DND-41 (cell line): ENCODE results near the gene BAIAP2.

Experiments used
- ATAC-seq: fragments of 200-7000 bp; cut with Tn5 transposase; 3 replicates; pipeline ENCODE4 v1.9.1; 2021; ENCODE audit warnings: low read depth; ENCODE audit not compliant: insufficient read depth
- DNase-seq: peaks from one replicate; pipeline ENCODE4 v3.0.0-alpha.2; 2020
- H2AFZ ChIP-seq: 2 replicates; pipeline ENCODE4 v1.6.0; 2012; ENCODE audit warnings: low read depth, low read length
- H3K27ac ChIP-seq: 2 replicates; pipeline ENCODE4 v1.5.1; 2012; ENCODE audit warnings: low read length, inconsistent platforms
- H3K27me3 ChIP-seq: fragments of 200-600 bp; sonication (generic); 2 replicates; pipeline ENCODE4 v1.6.0; 2012; ENCODE audit warnings: low read length, mild to moderate bottlenecking, inconsistent platforms; ENCODE audit not compliant: insufficient read depth, poor library complexity
- H3K36me3 ChIP-seq: 2 replicates; pipeline ENCODE4 v1.5.1; 2012; ENCODE audit warnings: low read length, inconsistent platforms; ENCODE audit not compliant: insufficient read depth
- H3K4me1 ChIP-seq: 2 replicates; pipeline ENCODE4 v1.5.1; 2012; ENCODE audit warnings: mild to moderate bottlenecking, low read length; ENCODE audit not compliant: insufficient read depth
- H3K4me2 ChIP-seq: 2 replicates; pipeline ENCODE4 v1.6.0; 2012; ENCODE audit warnings: mild to moderate bottlenecking, moderate library complexity, low read length, inconsistent platforms; ENCODE audit not compliant: insufficient read depth
- H3K4me3 ChIP-seq, 2 experiments: fragments of 200-600 bp in 1 of 2; shearing (Covaris generic) in 1 of 2; 2 replicates each; pipeline ENCODE4 v1.5.1; 2012 to 2016; ENCODE audit warnings: inconsistent platforms in 2 of 2, low read length in 2 of 2, mild to moderate bottlenecking in 2 of 2, low read depth in 1 of 2, moderate library complexity in 1 of 2
- H3K79me2 ChIP-seq: 2 replicates; pipeline ENCODE4 v1.6.0; 2012; ENCODE audit warnings: low read length, inconsistent platforms; ENCODE audit not compliant: insufficient read depth
- H3K9ac ChIP-seq: 2 replicates; pipeline ENCODE4 v1.6.0; 2012; ENCODE audit warnings: low read depth, mild to moderate bottlenecking, inconsistent platforms, low read length, moderate library complexity
- H3K9me3 ChIP-seq: 2 replicates; pipeline ENCODE4 v1.5.1; 2012; ENCODE audit warnings: low read length, moderate library complexity, mild to moderate bottlenecking, inconsistent platforms; ENCODE audit not compliant: insufficient read depth, severe bottlenecking
- H4K20me1 ChIP-seq: 2 replicates; pipeline ENCODE4 v1.6.0; 2012; ENCODE audit warnings: low read length; ENCODE audit not compliant: insufficient read depth
- CTCF ChIP-seq: IDR thresholded peaks from 2 replicates; pipeline ENCODE4 v1.5.1; 2012; ENCODE audit warnings: borderline replicate concordance, low read length, moderate library complexity, mild to moderate bottlenecking; ENCODE audit not compliant: poor library complexity, severe bottlenecking; ENCODE audit errors: extremely low read depth
- EZH2 ChIP-seq: IDR thresholded peaks from 3 replicates; pipeline ENCODE4 v1.6.1; 2012; ENCODE audit warnings: borderline replicate concordance, low read depth, mild to moderate bottlenecking, moderate library complexity, low read length, inconsistent platforms; ENCODE audit not compliant: severe bottlenecking

The BAIAP2 gene

DNA sequence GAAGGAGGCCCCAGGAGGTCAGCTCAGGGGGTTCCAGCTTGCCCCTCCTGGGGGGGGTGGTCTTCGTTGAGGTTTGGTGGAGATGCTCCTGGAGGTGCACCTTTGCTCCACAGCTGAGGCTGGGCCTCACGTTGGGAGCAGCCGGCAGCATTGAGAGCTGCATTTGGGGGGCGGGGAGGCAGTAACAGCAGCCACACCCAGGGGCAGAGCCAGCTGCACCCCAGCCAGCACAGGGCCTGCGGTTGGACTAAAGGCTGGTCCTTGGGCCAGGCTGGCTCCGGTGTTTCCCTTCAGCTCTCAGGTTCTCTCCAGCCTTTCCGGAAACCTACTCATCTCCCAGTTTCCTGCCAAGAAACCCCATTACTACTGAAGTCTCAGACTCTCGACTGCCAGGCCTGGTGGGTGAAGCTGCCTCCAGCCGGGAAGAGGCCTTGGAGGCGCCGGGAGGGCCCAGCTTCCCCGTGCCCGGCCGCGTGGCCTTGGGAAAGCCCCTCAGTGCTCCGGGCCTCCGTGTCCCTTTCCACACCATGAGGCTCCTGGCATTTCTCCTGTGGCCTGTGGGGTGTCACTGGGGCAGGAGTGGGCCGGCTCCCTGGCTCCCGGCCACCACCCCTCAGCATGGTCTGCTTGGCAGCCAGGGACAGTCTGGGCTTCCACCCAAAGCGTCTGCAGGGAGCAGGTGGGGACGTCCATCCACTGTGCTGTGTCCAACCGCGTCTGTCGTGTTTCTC lies 14.0 kb upstream of the BAIAP2 start:
- H3K4me1 ChIP-seq = peaks cover 36% of the 10 kb centered on the region
- H3K27me3 ChIP-seq = no peaks in the 10 kb centered on the region
- H4K20me1 ChIP-seq = peaks cover 3% of the 10 kb centered on the region; the same call in 1 of the 2 replicates
- no peaks in the 10 kb centered on the region for H3K9me3 ChIP-seq
- H3K9ac ChIP-seq = no peak overlapping the region
- DNase-seq (no peak), ATAC-seq (no peak)
- H3K36me3 ChIP-seq = no peaks in the 10 kb centered on the region
- no peaks in the 10 kb centered on the region for H3K79me2 ChIP-seq
- no peak overlapping the region for H3K4me3 ChIP-seq
- no peak overlapping the region for H2AFZ ChIP-seq
- no peak for TF ChIP-seq EZH2
- no peak for TF ChIP-seq CTCF
- no peak overlapping the region for H3K4me2 ChIP-seq
- no peak overlapping the region for H3K27ac ChIP-seq

- H3K27me3 ChIP-seq = no peaks in the 10 kb centered on the region
- no peaks in the 10 kb centered on the region for H3K9me3 ChIP-seq
- H3K4me2 ChIP-seq = no peak overlapping the region
- no peak for TF ChIP-seq EZH2
- TF ChIP-seq CTCF = no peak
- H2AFZ ChIP-seq = no peak overlapping the region
- H3K4me1 ChIP-seq = peaks cover 35% of the 10 kb centered on the region
- peaks cover 3% of the 10 kb centered on the region; the same call in 1 of the 2 replicates for H4K20me1 ChIP-seq
- H3K9ac ChIP-seq = no peak overlapping the region
- no peak overlapping the region for H3K4me3 ChIP-seq
- H3K27ac ChIP-seq = no peak overlapping the region
- H3K79me2 ChIP-seq = no peaks in the 10 kb centered on the region
- H3K36me3 ChIP-seq = no peaks in the 10 kb centered on the region
- no peak for DNase-seq
- no peak for ATAC-seq
Measured at GRCh38 chr17:81021531-81022343, 13.2 kb upstream of the BAIAP2 start.

GRCh38 chr17:81022344-81022676 lies 12.6 kb upstream of the BAIAP2 start:
- H4K20me1 ChIP-seq = peaks cover 3% of the 10 kb centered on the region; the same call in 1 of the 2 replicates
- H3K27ac ChIP-seq = no peak overlapping the region
- ATAC-seq (no peak), DNase-seq (no peak)
- no peak overlapping the region for H3K4me2 ChIP-seq
- no peak overlapping the region for H3K9ac ChIP-seq
- TF ChIP-seq EZH2 (no peak), CTCF (no peak)
- H3K27me3 ChIP-seq = no peaks in the 10 kb centered on the region
- H2AFZ ChIP-seq = no peak overlapping the region
- no peaks in the 10 kb centered on the region for H3K9me3 ChIP-seq
- H3K4me3 ChIP-seq = no peak overlapping the region
- H3K4me1 ChIP-seq = peaks cover 29% of the 10 kb centered on the region
- no peaks in the 10 kb centered on the region for H3K79me2 ChIP-seq
- H3K36me3 ChIP-seq = no peaks in the 10 kb centered on the region
